HG03280 (cell line): ENCODE data around the gene KCNJ14.

Experiments
- ATAC-seq: cut with Tn5 transposase; IDR thresholded peaks from one replicate; pipeline ENCODE4 v1.9.1; 2021; ENCODE audit warnings: mild to moderate bottlenecking, moderate library complexity; ENCODE audit not compliant: unreplicated experiment

KCNJ14 gene

GRCh38 chr19:48455171-48455907, at the start of gene KCNJ14:
KCNJ14 (plus strand) TSS chr19:48455574; CDS start chr19:48461725, 6,151 bp downstream.
- no peak for ATAC-seq

- ATAC-seq, result no peak
These were observed 49.5 kb upstream of the KCNJ14 start for GRCh38 chr19:48405850-48406249.

- no peak for ATAC-seq
These were observed 41.3 kb upstream of the KCNJ14 start for GRCh38 chr19:48413879-48414587.

- no peak for ATAC-seq
These were observed 40.0 kb upstream of the KCNJ14 start for GRCh38 chr19:48415395-48415794.

GRCh38 chr19:48415806-48416221, 39.6 kb upstream of the KCNJ14 start:
- no peak for ATAC-seq

GRCh38 chr19:48417421-48417820, 38.0 kb upstream of the KCNJ14 start:
- no peak for ATAC-seq

- ATAC-seq, result no peak
These were observed 36.9 kb upstream of the KCNJ14 start for GRCh38 chr19:48418317-48419064.

GRCh38 chr19:48419158-48419920, 36.0 kb upstream of the KCNJ14 start:
- ATAC-seq, result peak; percentile 77

GRCh38 chr19:48421548-48421947, 33.8 kb upstream of the KCNJ14 start:
- no peak for ATAC-seq

GRCh38 chr19:48424694-48425219, 30.6 kb upstream of the KCNJ14 start:
- ATAC-seq, result no peak

GRCh38 chr19:48428670-48429069, 26.7 kb upstream of the KCNJ14 start:
- ATAC-seq, result no peak

GRCh38 chr19:48433337-48433736, 22.0 kb upstream of the KCNJ14 start:
- no peak for ATAC-seq

GRCh38 chr19:48436586-48436985, 18.8 kb upstream of the KCNJ14 start:
- no peak for ATAC-seq

- no peak for ATAC-seq
These were observed 13.9 kb upstream of the KCNJ14 start for GRCh38 chr19:48441360-48442050.

GRCh38 chr19:48442116-48443035, 13.0 kb upstream of the KCNJ14 start:
- ATAC-seq, result no peak

GRCh38 chr19:48443256-48443655, 12.1 kb upstream of the KCNJ14 start:
- ATAC-seq, result no peak

- no peak for ATAC-seq
These were observed 11.6 kb upstream of the KCNJ14 start for GRCh38 chr19:48443731-48444128.

- no peak for ATAC-seq
These were observed 11.0 kb upstream of the KCNJ14 start for GRCh38 chr19:48444129-48444935.
